Karpas-422 (cell line): Measurements from ENCODE around the gene FCRLB. TPM values are rescaled to one million over a fixed set of nuclear protein-coding genes. Genes with fewer than 3 reads are reported as not detected.
"Not testable (repeated sequence)": the region's sequence is repeated elsewhere in the genome, so short reads cannot be mapped to it uniquely, and the experiment has no call there.

Experiments used
- DNase-seq: peaks from one replicate; pipeline ENCODE4 v3.0.0-alpha.2; 2015
- H2AFZ ChIP-seq: fragments of 200-600 bp; sonication (generic); 2 replicates; pipeline ENCODE4 v1.6.1; 2014; ENCODE audit warnings: antibody characterized with exemption, low read length, mixed read lengths
- H3K27ac ChIP-seq: fragments of 200-600 bp; sonication (generic); 2 replicates; pipeline ENCODE4 v1.5.1; 2014; ENCODE audit warnings: mild to moderate bottlenecking, low read length, moderate library complexity
- H3K27me3 ChIP-seq: fragments of 200-600 bp; sonication (generic); 2 replicates; pipeline ENCODE4 v1.6.1; 2014; ENCODE audit warnings: low read length, mixed read lengths
- H3K36me3 ChIP-seq: fragments of 200-600 bp; sonication (generic); 2 replicates; pipeline ENCODE4 v1.6.1; 2014; ENCODE audit warnings: low read length, mixed read lengths; ENCODE audit not compliant: insufficient read depth
- H3K4me1 ChIP-seq: fragments of 200-600 bp; sonication (generic); 2 replicates; pipeline ENCODE4 v1.6.1; 2014; ENCODE audit warnings: mild to moderate bottlenecking, low read length, mixed read lengths
- H3K4me2 ChIP-seq: fragments of 200-600 bp; sonication (generic); 2 replicates; pipeline ENCODE4 v1.6.1; 2014; ENCODE audit warnings: low read length, low read depth, mild to moderate bottlenecking; ENCODE audit not compliant: poor library complexity, severe bottlenecking
- H3K4me3 ChIP-seq: fragments of 200-600 bp; sonication (generic); 2 replicates; pipeline ENCODE4 v1.5.1; 2014; ENCODE audit warnings: mild to moderate bottlenecking, antibody characterized with exemption, low read length, mixed read lengths
- H3K79me2 ChIP-seq: fragments of 200-600 bp; sonication (generic); 2 replicates; pipeline ENCODE4 v1.6.1; 2014; ENCODE audit warnings: mild to moderate bottlenecking, low read length, mixed read lengths
- H3K9ac ChIP-seq: fragments of 200-600 bp; sonication (generic); 2 replicates; pipeline ENCODE4 v1.6.0; 2014; ENCODE audit warnings: low read length
- H3K9me2 ChIP-seq: fragments of 200-600 bp; sonication (generic), shearing (Covaris generic); replicated peaks from 2 replicates; pipeline ENCODE4 v1.6.0; 2014; ENCODE audit warnings: mild to moderate bottlenecking, low read length, moderate library complexity; ENCODE audit not compliant: insufficient read depth
- H3K9me3 ChIP-seq: fragments of 300-700, 200-600 bp; sonication (generic); 2 replicates; pipeline ENCODE4 v1.6.1; 2014; ENCODE audit warnings: low read length, mixed read lengths
- H4K20me1 ChIP-seq: fragments of 200-600 bp; sonication (generic); 2 replicates; pipeline ENCODE4 v1.6.1; 2014; ENCODE audit warnings: mild to moderate bottlenecking, antibody characterized with exemption, low read length, low read depth; ENCODE audit not compliant: insufficient read depth
- total RNA-seq: library from RNA; depleted of rRNA; stranded (reverse); fragments of >200 nt; shearing (Covaris generic); gene quantifications from 2 replicates; pipeline ENCODE4 v1.2.3, GENCODE V29; 2014; ENCODE audit warnings: low replicate concordance

Gene FCRLB
- total RNA-seq, 1 experiment from 2014 or later: 937 TPM

GRCh38 chr1:161768461-161768860 is 47.1 kb downstream of the FCRLB start:
- no peaks in the 10 kb centered on the region; the same call in 1 of the 2 replicates for H4K20me1 ChIP-seq
- H3K27ac ChIP-seq: no peak overlapping the region
- no peaks in the 10 kb centered on the region for H3K9me3 ChIP-seq
- H3K4me1 ChIP-seq: peaks cover 64% of the 10 kb centered on the region
- peak overlapping the region; percentile 88 for H3K4me2 ChIP-seq
- H2AFZ ChIP-seq: no peak overlapping the region
- H3K79me2 ChIP-seq: peaks cover 80% of the 10 kb centered on the region
- no peaks in the 10 kb centered on the region for H3K27me3 ChIP-seq
- peaks cover 11% of the 10 kb centered on the region; the same call in 1 of the 2 replicates for H3K36me3 ChIP-seq
- H3K9ac ChIP-seq: no peak overlapping the region
- no peak for DNase-seq
- H3K9me2 ChIP-seq: no peaks in the 10 kb centered on the region
- no peak overlapping the region for H3K4me3 ChIP-seq

- Histone ChIP-seq H3K4me1 (peaks cover 65% of the 10 kb centered on the region), H3K9me2 (no peaks in the 10 kb centered on the region)
These were observed 47.8 kb downstream of the FCRLB start for GRCh38 chr1:161768986-161769672.

GRCh38 chr1:161769673-161770045 is 48.3 kb downstream of the FCRLB start:
- not testable (repeated sequence) for H4K20me1 ChIP-seq, H2AFZ ChIP-seq, H3K4me3 ChIP-seq, H3K9me2 ChIP-seq, H3K27me3 ChIP-seq, H3K9me3 ChIP-seq, DNase-seq, H3K9ac ChIP-seq, H3K27ac ChIP-seq
- Histone ChIP-seq H3K36me3 (peaks cover 17% of the 10 kb centered on the region; the same call in 1 of the 2 replicates), H3K4me1 (peaks cover 70% of the 10 kb centered on the region), H3K79me2 (peaks cover 92% of the 10 kb centered on the region), H3K4me2 (peak overlapping the region; percentile 11)

More at GRCh38 chr1:161768986-161769672, 47.8 kb downstream of the FCRLB start:
- no peaks in the 10 kb centered on the region for H3K27me3 ChIP-seq
- peaks cover 87% of the 10 kb centered on the region for H3K79me2 ChIP-seq
- H3K27ac ChIP-seq: no peak overlapping the region
- peak overlapping the region; percentile 88 for H3K4me2 ChIP-seq
- peaks cover 15% of the 10 kb centered on the region; the same call in 1 of the 2 replicates for H3K36me3 ChIP-seq
- DNase-seq: no peak
- H3K9me3 ChIP-seq: no peaks in the 10 kb centered on the region
- no peak overlapping the region for H2AFZ ChIP-seq
- no peak overlapping the region for H3K9ac ChIP-seq
- no peaks in the 10 kb centered on the region; the same call in 1 of the 2 replicates for H4K20me1 ChIP-seq
- no peak overlapping the region for H3K4me3 ChIP-seq

- no peaks in the 10 kb centered on the region for H3K9me2 ChIP-seq
- no peak for DNase-seq
- H3K27me3 ChIP-seq: no peaks in the 10 kb centered on the region
- peaks cover 69% of the 10 kb centered on the region for H3K4me1 ChIP-seq
- peaks cover 98% of the 10 kb centered on the region for H3K79me2 ChIP-seq
- peak overlapping the region; percentile 11 for H3K4me2 ChIP-seq
- H3K4me3 ChIP-seq: no peak overlapping the region
- H2AFZ ChIP-seq: no peak overlapping the region
- no peak overlapping the region for H3K9ac ChIP-seq
- no peaks in the 10 kb centered on the region; the same call in 1 of the 2 replicates for H4K20me1 ChIP-seq
- H3K27ac ChIP-seq: no peak overlapping the region
- H3K9me3 ChIP-seq: no peaks in the 10 kb centered on the region
- H3K36me3 ChIP-seq: peaks cover 20% of the 10 kb centered on the region; the same call in 1 of the 2 replicates
These were observed 48.9 kb downstream of the FCRLB start for GRCh38 chr1:161770250-161770649.

- no peaks in the 10 kb centered on the region for H3K9me2 ChIP-seq
- H3K27ac ChIP-seq: no peak overlapping the region
- no peak overlapping the region for H2AFZ ChIP-seq
- H3K9me3 ChIP-seq: no peaks in the 10 kb centered on the region
- no peak overlapping the region for H3K4me3 ChIP-seq
- DNase-seq: no peak
- H3K36me3 ChIP-seq: peaks cover 20% of the 10 kb centered on the region; the same call in 1 of the 2 replicates
- peak overlapping the region; percentile 2; the same call in 1 of the 2 replicates for H3K9ac ChIP-seq
- peaks cover 100% of the 10 kb centered on the region for H3K79me2 ChIP-seq
- peaks cover 65% of the 10 kb centered on the region for H3K4me1 ChIP-seq
- H3K4me2 ChIP-seq: peak overlapping the region; percentile 11
- H4K20me1 ChIP-seq: no peaks in the 10 kb centered on the region; the same call in 1 of the 2 replicates
- no peaks in the 10 kb centered on the region for H3K27me3 ChIP-seq
These were observed 49.8 kb downstream of the FCRLB start for GRCh38 chr1:161771161-161771560.

- H3K4me2 ChIP-seq: peak overlapping the region; percentile 11
- H3K4me3 ChIP-seq: no peak overlapping the region
These were observed 50.6 kb downstream of the FCRLB start for GRCh38 chr1:161771973-161772372.

GRCh38 chr1:161772397-161772796 is 51.1 kb downstream of the FCRLB start:
- no peak for DNase-seq
- Histone ChIP-seq H4K20me1 (no peaks in the 10 kb centered on the region; the same call in 1 of the 2 replicates), H3K79me2 (peaks cover 100% of the 10 kb centered on the region), H2AFZ (no peak overlapping the region), H3K4me2 (no peak overlapping the region), H3K9ac (no peak overlapping the region), H3K27ac (peak overlapping the region; percentile 3; the same call in 1 of the 2 replicates), H3K36me3 (peaks cover 20% of the 10 kb centered on the region; the same call in 1 of the 2 replicates), H3K9me3 (no peaks in the 10 kb centered on the region), H3K4me1 (peaks cover 70% of the 10 kb centered on the region), H3K27me3 (no peaks in the 10 kb centered on the region), H3K9me2 (no peaks in the 10 kb centered on the region), H3K4me3 (no peak overlapping the region)

More at GRCh38 chr1:161771973-161772372, 50.6 kb downstream of the FCRLB start:
- Histone ChIP-seq H2AFZ (no peak overlapping the region), H3K36me3 (peaks cover 20% of the 10 kb centered on the region; the same call in 1 of the 2 replicates), H4K20me1 (no peaks in the 10 kb centered on the region; the same call in 1 of the 2 replicates), H3K27me3 (no peaks in the 10 kb centered on the region), H3K4me1 (peaks cover 70% of the 10 kb centered on the region), H3K9ac (no peak overlapping the region), H3K9me3 (no peaks in the 10 kb centered on the region), H3K79me2 (peaks cover 100% of the 10 kb centered on the region), H3K9me2 (no peaks in the 10 kb centered on the region), H3K27ac (0 out of 2 replicates have a peak overlapping the region, but pooled peaks have one; percentile 3)
- DNase-seq: no peak

- H3K4me1 ChIP-seq: peaks cover 71% of the 10 kb centered on the region
- H3K27ac ChIP-seq: no peak overlapping the region
- H3K79me2 ChIP-seq: peaks cover 100% of the 10 kb centered on the region
- H2AFZ ChIP-seq: no peak overlapping the region
- H3K4me3 ChIP-seq: no peak overlapping the region
- no peak overlapping the region for H3K4me2 ChIP-seq
- H3K9ac ChIP-seq: no peak overlapping the region
- H3K27me3 ChIP-seq: no peaks in the 10 kb centered on the region
- H3K36me3 ChIP-seq: peaks cover 18% of the 10 kb centered on the region; the same call in 1 of the 2 replicates
- H3K9me2 ChIP-seq: no peaks in the 10 kb centered on the region
- H4K20me1 ChIP-seq: no peaks in the 10 kb centered on the region; the same call in 1 of the 2 replicates
- H3K9me3 ChIP-seq: no peaks in the 10 kb centered on the region
- DNase-seq: no peak
These were observed 52.4 kb downstream of the FCRLB start for GRCh38 chr1:161773791-161774190.
